BJ (cell line): ENCODE measurements around the gene CEP192. TPM values are rescaled to one million over a fixed set of nuclear protein-coding genes. Genes with fewer than 3 reads are reported as not detected.
A peak's percentile ranks its signal among the peaks of the same experiment; 100 is the strongest.

ENCODE experiments used
- CTCF ChIA-PET: fragments of 350-600 bp; formaldehyde crosslinking; extraction: SDS; loops from one replicate; lab custom pipeline; 2021; ENCODE audit warnings: antibody characterized with exemption, inconsistent platforms; lab: Yijun Ruan, JAX
- POLR2A ChIA-PET: fragments of 300-600 bp; sonication (Branson Sonifier 250); formaldehyde crosslinking; extraction: SDS; loops from one replicate; lab custom pipeline; 2021; ENCODE audit warnings: antibody characterized with exemption; lab: Charles Lee
- DNase-seq: peaks from one replicate; pipeline ENCODE4 v3.0.0-alpha.2; 2011; ENCODE audit warnings: low read depth
- H3K27me3 ChIP-seq: 2 replicates; pipeline ENCODE4 v1.6.0; 2011; ENCODE audit warnings: low read length; ENCODE audit not compliant: control insufficient read depth, insufficient read depth
- H3K36me3 ChIP-seq: 2 replicates; pipeline ENCODE4 v1.5.1; 2011; ENCODE audit warnings: low read length; ENCODE audit not compliant: control insufficient read depth, insufficient read depth
- H3K4me3 ChIP-seq: 2 replicates; pipeline ENCODE4 v1.5.1; 2011; ENCODE audit warnings: low read depth, mild to moderate bottlenecking, control low read depth, low read length
- CTCF ChIP-seq: IDR thresholded peaks from 2 replicates; pipeline ENCODE4 v1.5.1; 2011; ENCODE audit warnings: low read depth, mild to moderate bottlenecking, control low read depth, inconsistent platforms, low read length, moderate library complexity; ENCODE audit not compliant: insufficient read depth
- polyA plus RNA-seq: library from polyadenylated mRNA; depleted of rRNA; stranded (reverse); fragments of >200 nt; gene quantifications from 2 replicates; pipeline ENCODE4 v1.2.3, GENCODE V29; 2011

The CEP192 gene
- polyA plus RNA-seq, 1 experiment, result 13.3 TPM

DNA sequence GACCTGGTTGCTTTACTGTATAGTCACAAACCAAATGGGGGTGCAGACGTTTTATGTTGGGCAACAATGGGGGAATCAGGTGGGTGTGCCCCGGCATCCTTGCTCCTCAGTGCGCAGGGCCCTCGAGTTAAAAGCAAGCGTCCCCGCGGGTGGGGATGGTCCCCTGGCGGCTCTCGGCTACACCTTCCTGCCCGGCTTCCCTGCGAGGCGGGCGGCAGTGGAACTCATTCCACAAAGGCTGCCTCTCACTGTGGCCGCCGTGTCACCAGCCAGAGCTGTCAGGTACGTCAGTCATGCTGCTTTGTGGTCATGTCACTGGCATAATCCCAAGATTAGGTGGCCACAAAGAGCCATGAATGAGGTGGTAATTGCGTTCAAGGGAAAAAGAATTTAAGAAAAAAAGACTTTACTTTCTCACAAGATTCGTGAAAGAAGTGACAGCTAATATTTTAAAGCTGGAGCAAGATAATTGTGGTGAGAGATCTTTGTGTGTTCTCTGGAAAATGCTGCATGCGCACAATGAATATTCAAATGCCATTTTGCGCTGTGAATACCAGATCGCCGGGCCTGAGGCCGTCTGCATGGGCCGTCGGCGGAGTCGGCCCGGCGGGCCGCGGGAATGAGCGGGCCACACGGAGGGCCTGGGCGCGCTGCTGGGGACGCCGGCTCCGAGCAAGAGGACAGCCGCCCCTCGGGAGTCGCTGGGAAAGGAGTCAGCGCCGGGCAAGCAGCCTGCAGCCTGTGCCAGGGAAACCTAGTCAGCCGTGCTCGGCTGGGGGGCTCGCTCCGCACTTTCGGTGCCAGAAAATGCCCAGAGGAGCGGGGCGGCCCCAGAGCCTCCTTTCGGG, 145.1 kb downstream of the CEP192 start:
- Histone ChIP-seq H3K27me3 (no peaks in the 10 kb centered on the region), H3K4me3 (peak overlapping the region; percentile 54), H3K36me3 (no peaks in the 10 kb centered on the region)
- no peak for TF ChIP-seq CTCF
- ChIA-PET POLR2A (no interaction called here), CTCF (no interaction called here)
- no peak for DNase-seq

DNA sequence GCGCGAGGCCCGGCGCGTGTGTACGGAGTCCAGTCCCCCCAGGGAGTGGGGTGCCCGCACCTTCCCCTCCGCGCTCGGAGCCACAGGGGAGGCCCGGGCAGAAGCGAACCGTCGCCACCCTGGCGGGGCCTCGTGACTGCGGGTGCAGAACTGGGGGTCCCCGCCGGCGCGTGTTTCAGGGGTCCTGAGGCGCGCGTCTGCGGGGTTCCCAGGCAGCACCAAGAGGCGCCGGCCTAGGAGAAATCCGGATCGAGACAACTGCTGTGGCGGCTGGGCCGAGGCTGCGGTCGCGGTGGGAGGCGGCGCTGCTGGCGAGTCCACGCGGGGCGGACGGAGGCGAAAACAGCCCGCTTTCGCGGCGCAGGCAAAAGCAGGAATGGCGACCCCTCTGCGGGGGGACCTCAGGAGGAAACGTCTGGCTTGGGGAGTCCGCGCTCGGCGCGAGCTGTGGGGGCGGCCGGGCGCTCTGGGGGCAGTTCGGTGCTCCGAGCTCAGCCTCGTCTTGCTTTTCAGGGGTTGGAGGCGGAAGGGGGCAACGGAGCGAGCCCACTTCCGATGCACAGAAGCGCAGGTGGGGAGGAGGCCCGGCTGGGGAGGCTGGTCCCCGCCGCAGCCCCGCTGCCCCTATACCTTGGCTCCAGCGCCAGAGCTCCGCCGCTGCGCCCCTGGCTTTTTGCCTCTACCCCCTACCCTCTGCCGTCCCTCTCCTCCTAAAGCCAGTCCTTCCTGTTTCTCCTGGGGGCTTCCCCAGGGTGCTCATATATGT, 145.9 kb downstream of the CEP192 start:
- CTCF ChIA-PET, result no interaction called here
- H3K36me3 ChIP-seq, result no peaks in the 10 kb centered on the region
- POLR2A ChIA-PET, result no interaction called here
- no peak for DNase-seq
- no peaks in the 10 kb centered on the region for H3K27me3 ChIP-seq
- no peak for TF ChIP-seq CTCF
- H3K4me3 ChIP-seq, result peak overlapping the region; percentile 54

DNA sequence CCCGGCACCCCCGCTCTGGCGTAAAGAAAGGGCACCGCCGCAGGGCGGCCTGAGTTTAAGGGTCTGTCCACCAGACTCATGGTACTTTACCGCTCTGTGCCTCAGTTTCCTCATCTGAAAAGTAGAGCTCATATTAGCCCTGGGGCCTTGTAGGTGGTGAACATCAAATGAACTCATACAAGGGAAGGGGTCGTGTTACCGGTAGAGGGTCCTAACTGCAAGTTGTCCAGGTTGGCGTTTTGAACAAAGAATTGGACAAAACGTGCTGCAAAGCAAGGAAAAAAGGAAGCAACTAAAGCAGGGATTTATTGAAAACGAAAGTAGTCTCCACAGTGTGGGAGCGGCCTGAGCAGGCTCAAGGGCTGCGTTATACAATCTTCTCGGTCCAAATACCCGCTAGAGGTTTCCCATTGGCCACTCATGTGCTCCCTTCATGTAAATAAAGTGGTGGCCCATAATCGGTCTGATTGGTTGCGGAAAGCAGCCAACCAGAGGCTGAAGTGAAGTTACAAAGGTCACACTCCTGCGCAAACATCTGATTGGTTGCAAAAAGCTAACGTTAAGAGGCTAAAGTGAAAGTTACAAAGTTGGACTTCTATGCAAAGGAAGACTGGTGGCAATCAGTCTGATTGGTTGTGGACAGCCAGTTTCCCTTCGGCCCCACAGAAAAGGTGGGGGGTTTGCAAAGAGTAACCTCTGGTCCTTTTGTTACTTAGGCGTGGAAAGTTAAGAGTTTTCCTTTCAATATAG, 146.7 kb downstream of the CEP192 start:
- H3K4me3 ChIP-seq, result peak overlapping the region; percentile 54
- no peaks in the 10 kb centered on the region for H3K36me3 ChIP-seq
- ChIA-PET POLR2A (no interaction called here), CTCF (no interaction called here)
- no peaks in the 10 kb centered on the region for H3K27me3 ChIP-seq
- no peak for TF ChIP-seq CTCF
- DNase-seq, result no peak

DNA sequence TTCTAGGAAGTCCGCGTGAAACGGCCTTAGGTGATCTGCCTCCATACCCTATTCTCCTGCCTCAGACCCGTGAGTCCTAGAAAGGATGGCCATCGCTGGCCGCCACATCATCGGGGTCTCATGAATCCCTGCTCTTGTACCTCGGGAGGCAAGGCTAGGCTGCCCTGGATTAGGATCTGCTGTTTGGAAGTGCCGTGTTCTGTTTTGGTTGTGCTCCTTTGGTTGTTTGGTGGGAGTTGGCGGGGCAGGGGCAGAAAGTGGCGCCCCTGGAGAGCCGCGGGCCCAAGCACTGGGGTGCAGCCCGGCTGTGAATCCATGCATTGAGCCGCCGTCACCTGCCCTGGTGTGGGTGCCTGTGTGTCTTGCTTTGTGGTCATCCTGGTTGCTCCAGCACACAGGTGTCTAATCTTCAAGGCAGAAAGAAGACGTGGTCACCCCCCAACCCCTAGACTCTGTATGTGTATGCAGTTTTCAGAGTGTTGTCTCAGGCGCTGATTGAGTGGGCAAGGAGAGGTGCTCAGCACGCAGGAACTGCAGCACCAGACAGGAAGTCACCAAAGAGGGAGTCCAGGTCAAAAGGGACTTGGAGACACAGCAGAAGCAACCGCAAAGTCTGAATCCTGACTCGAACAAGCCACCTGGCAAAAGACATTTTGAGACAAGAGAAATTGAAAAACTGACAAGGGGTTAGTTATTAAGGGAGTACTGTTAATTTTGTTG, 147.4 kb downstream of the CEP192 start:
- H3K4me3 ChIP-seq, result no peak overlapping the region
- no peak for DNase-seq
- POLR2A ChIA-PET, result no interaction called here
- TF ChIP-seq CTCF, result no peak
- CTCF ChIA-PET, result interaction anchor here (1.4 kb wide), 1 partner anchor 21 kb away, joined by 5 read pairs; no protein-coding TSS in a partner anchor
- H3K36me3 ChIP-seq, result no peaks in the 10 kb centered on the region
- H3K27me3 ChIP-seq, result no peaks in the 10 kb centered on the region
